Uterus (tissue), 4 donors: ENCODE data around the gene SLC6A6. TPM values are rescaled to one million over a fixed set of nuclear protein-coding genes. Genes with fewer than 3 reads are reported as not detected.

Experiments used
- DNase-seq, 2 donors: peaks; one replicate each; pipeline ENCODE4 v3.0.0-alpha.2; 2019 to 2020
- H3K27ac ChIP-seq, 2 donors: fragments of 200-600 bp; sonication (generic); 1 replicate in 1 of 2; 2 replicates in 1 of 2; pipeline ENCODE4 v1.5.1; 2016 to 2018
- H3K27me3 ChIP-seq, 2 donors: fragments of 200-600 bp; sonication (generic); one replicate each; pipeline ENCODE4 v1.5.1; 2018 to 2019; ENCODE audit warnings: control low read depth in 1 of 2
- H3K36me3 ChIP-seq, 2 donors: fragments of 200-600 bp; sonication (generic); one replicate each; pipeline ENCODE4 v1.5.1; 2019; ENCODE audit warnings: control low read depth in 1 of 2
- H3K4me1 ChIP-seq, 2 donors: fragments of 200-600 bp; sonication (generic); one replicate each; pipeline ENCODE4 v1.5.1; 2018 to 2019; ENCODE audit warnings: control low read depth in 1 of 2
- H3K4me3 ChIP-seq, 2 donors: fragments of 200-600 bp; sonication (generic); 1 replicate in 1 of 2; 2 replicates in 1 of 2; pipeline ENCODE4 v1.5.1; 2018 to 2019; ENCODE audit warnings: mild to moderate bottlenecking in 1 of 2
- H3K9me3 ChIP-seq, 2 donors: fragments of 200-600 bp; sonication (generic); one replicate each; pipeline ENCODE4 v1.5.1; 2019; ENCODE audit warnings: control low read depth in 1 of 2
- CTCF ChIP-seq, 4 experiments: fragments of 200-600 bp in 2 of 4; fragments of 450-650 bp in 2 of 4; sonication (generic) in 2 of 4; IDR thresholded peaks; one replicate each; pipeline ENCODE4 v1.5.1; 2016 to 2019; ENCODE audit warnings: antibody characterized with exemption in 4 of 4, mild to moderate bottlenecking in 2 of 4, moderate library complexity in 1 of 4
- POLR2A ChIP-seq, 2 donors: fragments of 450-650 bp; IDR thresholded peaks; one replicate each; pipeline ENCODE4 v1.6.1; 2016; ENCODE audit warnings: antibody characterized with exemption in 2 of 2, mild to moderate bottlenecking in 1 of 2, moderate library complexity in 1 of 2
- intact Hi-C: fragments of 100-400 bp; cut with DNase I; formaldehyde crosslinking; loops from one replicate; pipeline ENCODE4 v1.15.1; 2023; ENCODE audit warnings: low total_unique reads
- small RNA-seq: library from RNA; depleted of rRNA; stranded (forward); fragments of <200 nt; gene quantifications from one replicate; pipeline ENCODE3, GENCODE V24; 2016
- total RNA-seq, 4 donors: library from RNA; depleted of rRNA in 3 of 4; stranded (reverse); fragments of >200 nt in 3 of 4; gene quantifications; one replicate each; pipeline versions ENCODE4 v1.1.0 to v1.2.4, GENCODE V29; 2014 to 2023
- donor health status: DM: yes; HTN: yes; CAD: no.

SLC6A6 gene
- total RNA-seq, 4 donors from 2014 or later, result 15.9 to 37.5 (median 18.0) TPM

DNA sequence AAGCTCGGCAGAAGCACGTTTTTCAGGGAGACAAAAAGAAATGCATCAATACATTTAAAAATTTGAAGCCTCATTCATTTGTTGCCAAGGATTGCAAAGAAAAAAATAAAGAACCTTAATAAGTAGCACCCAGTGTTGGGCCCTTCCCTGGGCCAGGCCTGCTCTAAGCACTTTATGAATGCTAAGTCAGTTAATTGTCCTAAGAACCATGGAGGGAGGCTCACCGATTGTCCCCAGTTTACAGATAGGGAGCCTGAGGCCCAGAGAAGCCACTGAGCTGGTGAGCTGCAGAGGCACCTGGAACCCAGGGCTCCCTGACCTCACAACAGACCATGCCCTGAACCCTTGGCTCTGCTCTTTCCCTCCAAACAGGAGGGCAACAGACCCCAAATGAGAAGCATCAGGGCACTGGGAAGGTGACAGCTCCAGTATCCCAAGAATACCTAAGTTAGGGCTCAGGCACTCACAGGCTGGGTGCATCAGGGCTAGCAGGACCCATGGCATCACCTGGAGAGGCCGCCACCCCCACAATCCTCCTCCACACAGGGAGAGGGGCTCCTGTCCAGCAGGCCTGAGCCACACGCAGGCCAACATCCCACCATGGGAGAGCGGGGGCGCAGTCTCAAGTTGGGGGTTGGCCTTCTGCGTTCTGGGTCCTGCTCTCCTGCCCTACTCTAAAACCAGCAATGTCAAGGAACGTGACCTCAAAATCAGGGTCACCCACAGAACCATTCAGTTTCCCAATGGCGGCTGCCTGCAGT, 133.8 kb downstream of the SLC6A6 start:
- Histone ChIP-seq H3K27ac (no peak overlapping the region), H3K4me3 (no peak overlapping the region), H3K36me3 (no peaks in the 10 kb centered on the region), H3K9me3 (no peaks in the 10 kb centered on the region), H3K4me1 (no peaks in the 10 kb centered on the region), H3K27me3 (no peaks in the 10 kb centered on the region)
- no peak for DNase-seq
- intact Hi-C loops, result no loop called here
- TF ChIP-seq POLR2A (IDR thresholded peaks at IDR 0.05), result no peak
- no peak for TF ChIP-seq CTCF (IDR thresholded peaks at IDR 0.05)

DNA sequence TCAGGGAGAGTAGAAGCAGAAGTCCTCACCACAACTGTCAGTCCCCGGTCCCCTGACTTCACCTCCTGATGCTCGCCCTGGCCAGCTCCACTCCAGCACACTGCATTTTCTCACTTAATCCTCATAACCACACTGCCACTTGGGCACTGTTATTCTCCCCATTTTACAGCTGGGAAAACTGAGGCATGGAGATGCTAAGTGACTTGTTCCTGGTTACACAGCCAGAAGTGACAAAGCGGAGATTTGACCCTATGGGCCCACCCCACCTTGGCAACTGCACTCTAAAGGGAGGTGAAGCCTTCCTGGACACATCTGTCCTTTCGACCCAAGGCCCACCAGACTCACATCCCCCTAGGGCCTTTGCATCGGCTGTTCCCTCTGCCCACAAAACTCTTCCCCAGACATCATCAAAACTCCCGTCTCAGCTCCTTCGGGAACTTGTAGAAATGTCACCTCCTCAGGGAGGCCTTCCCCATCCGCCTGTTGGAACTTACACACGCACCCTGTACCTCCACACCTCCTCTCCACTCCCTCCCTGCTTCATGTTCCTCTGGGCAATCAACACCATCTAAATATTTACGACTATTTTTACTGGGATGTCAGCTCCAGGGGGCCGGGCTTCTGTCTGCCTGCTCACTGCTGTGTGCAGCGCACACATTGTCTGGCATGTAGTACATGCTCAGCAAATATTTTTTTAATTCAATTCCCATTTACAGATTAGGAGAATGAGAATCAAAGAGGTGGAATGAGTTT, 134.6 kb downstream of the SLC6A6 start:
- DNase-seq, result no peak
- intact Hi-C loops, result no loop called here

GRCh38 chr3:14537590-14538450, 135.4 kb downstream of the SLC6A6 start:
- TF ChIP-seq POLR2A (IDR thresholded peaks at IDR 0.05) (no peak), CTCF (IDR thresholded peaks at IDR 0.05) (no peak)
- no peak overlapping the region for H3K27ac ChIP-seq
- H3K4me3 ChIP-seq, result no peak overlapping the region
- no peaks in the 10 kb centered on the region for H3K27me3 ChIP-seq
- no peaks in the 10 kb centered on the region for H3K9me3 ChIP-seq
- H3K4me1 ChIP-seq, result no peaks in the 10 kb centered on the region
- DNase-seq, result no peak
- intact Hi-C loops, result no loop called here
- no peaks in the 10 kb centered on the region for H3K36me3 ChIP-seq

More for the DNA sequence above, 134.6 kb downstream of the SLC6A6 start:
- TF ChIP-seq CTCF (IDR thresholded peaks at IDR 0.05) (no peak), POLR2A (IDR thresholded peaks at IDR 0.05) (no peak)
- H3K4me3 ChIP-seq, result no peak overlapping the region
- H3K36me3 ChIP-seq, result no peaks in the 10 kb centered on the region
- H3K9me3 ChIP-seq, result no peaks in the 10 kb centered on the region
- H3K4me1 ChIP-seq, result no peaks in the 10 kb centered on the region
- H3K27me3 ChIP-seq, result no peaks in the 10 kb centered on the region
- no peak overlapping the region for H3K27ac ChIP-seq

DNA sequence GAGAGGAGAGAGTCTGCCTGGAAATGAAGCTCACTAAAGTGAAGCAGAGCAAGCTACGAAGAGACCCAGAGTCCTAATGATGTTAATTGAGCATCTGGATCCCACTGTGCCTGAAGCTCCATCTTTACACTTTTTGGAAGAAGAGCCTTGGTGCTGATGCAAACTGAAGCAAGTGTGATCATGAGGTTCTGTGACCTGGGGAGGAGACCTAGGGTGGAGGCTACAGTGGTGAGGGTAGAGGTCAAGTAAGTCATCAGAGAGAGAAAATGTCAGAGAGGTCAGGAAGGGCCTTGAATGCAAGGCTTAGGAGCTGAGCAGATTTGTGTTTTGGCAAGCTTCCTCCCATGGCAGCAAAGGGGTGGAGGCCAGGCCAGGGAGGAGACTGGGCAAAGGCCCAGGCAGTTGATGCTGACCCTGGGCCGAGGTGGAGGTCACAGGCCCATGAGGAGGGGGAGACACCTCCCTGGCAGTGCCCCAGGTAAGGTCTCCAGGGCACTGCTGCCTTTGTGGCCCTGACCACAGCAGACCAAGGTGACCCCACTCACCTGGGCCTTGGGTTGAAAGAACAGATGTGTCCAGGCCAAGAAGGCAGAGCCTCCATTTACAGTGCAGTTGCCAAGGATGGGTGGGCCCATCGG, 136.2 kb downstream of the SLC6A6 start:
- no peaks in the 10 kb centered on the region for H3K4me1 ChIP-seq
- no peak for DNase-seq
- TF ChIP-seq POLR2A (IDR thresholded peaks at IDR 0.05) (no peak), CTCF (IDR thresholded peaks at IDR 0.05) (no peak)
- H3K4me3 ChIP-seq, result no peak overlapping the region
- no peak overlapping the region for H3K27ac ChIP-seq
- H3K9me3 ChIP-seq, result no peaks in the 10 kb centered on the region
- H3K27me3 ChIP-seq, result no peaks in the 10 kb centered on the region
- H3K36me3 ChIP-seq, result no peaks in the 10 kb centered on the region
- intact Hi-C loops, result no loop called here

Small RNAs within 50 kb of the gene (small RNA-seq; reads per million reads assigned to genes)
- gene RNA5SP124 (0.60 reads per million, percentile 11 among the genes with 10 or more reads in this experiment), gene RNU6-905P (not detected)

Other genes starting within 250 kb of the SLC6A6 start
- 10 to 100 TPM; 15.3 to 85.8 (median 48.5) TPM for gene XPC, start 224.0 kb upstream of the SLC6A6 start, total RNA-seq
- gene LSM3, start 223.8 kb upstream of the SLC6A6 start, total RNA-seq, result 10 to 100 TPM in 3 of 4 donors, 1 to 10 TPM in 1; 10.0 to 14.1 (median 11.9) TPM
- 1 to 10 TPM in 3 of 4 donors, under 1 TPM in 1; 0.77 to 8.0 (median 2.1) TPM for gene GRIP2, start 137.7 kb downstream of the SLC6A6 start, total RNA-seq
- 10 to 100 TPM in 2 of 4 donors, 1 to 10 TPM in 2; 5.3 to 33.1 (median 14.4) TPM for gene CCDC174, start 249.2 kb downstream of the SLC6A6 start, total RNA-seq